ENCODE measurements around the gene NRG2.

DNA sequence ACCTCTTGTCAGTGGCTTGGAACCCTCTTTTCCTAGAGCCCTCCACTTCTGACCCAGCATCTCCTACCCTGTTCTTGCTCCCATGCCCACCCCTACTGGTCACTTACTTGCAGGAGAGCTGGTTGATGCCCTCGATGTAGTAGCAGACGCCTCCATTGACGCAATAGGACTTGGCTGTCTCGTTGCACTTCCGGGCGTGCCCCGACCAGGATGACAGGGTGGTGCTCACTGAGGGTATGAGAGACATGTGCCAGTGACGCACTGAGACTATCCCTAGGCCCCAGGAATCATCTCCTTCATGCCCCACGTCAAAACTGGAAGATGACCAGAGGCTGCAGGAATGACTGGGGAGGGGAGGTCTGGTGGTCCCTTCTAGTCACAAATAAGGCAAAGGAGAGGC lies 171.5 kb downstream of the NRG2 start:
- TF ChIP-seq, protein P1, sequence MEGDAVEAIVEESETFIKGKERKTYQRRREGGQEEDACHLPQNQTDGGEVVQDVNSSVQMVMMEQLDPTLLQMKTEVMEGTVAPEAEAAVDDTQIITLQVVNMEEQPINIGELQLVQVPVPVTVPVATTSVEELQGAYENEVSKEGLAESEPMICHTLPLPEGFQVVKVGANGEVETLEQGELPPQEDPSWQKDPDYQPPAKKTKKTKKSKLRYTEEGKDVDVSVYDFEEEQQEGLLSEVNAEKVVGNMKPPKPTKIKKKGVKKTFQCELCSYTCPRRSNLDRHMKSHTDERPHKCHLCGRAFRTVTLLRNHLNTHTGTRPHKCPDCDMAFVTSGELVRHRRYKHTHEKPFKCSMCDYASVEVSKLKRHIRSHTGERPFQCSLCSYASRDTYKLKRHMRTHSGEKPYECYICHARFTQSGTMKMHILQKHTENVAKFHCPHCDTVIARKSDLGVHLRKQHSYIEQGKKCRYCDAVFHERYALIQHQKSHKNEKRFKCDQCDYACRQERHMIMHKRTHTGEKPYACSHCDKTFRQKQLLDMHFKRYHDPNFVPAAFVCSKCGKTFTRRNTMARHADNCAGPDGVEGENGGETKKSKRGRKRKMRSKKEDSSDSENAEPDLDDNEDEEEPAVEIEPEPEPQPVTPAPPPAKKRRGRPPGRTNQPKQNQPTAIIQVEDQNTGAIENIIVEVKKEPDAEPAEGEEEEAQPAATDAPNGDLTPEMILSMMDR (IDR thresholded peaks at IDR 0.05) = no peak
- TF ChIP-seq POLR2A (IDR thresholded peaks at IDR 0.05) = no peak

Data from esophagus squamous epithelium (tissue), 4 donors.